Stomach smooth muscle (tissue), 2 donors: ENCODE data around the gene FXYD6.

ENCODE experiments used
- H3K27ac ChIP-seq: one replicate; pipeline ENCODE4 v1.7.0; 2013; ENCODE audit warnings: mild to moderate bottlenecking, low read length, inconsistent platforms
- H3K27me3 ChIP-seq, 2 donors: one replicate each; pipeline ENCODE4 v1.7.0; 2013; ENCODE audit warnings: low read length in 2 of 2; ENCODE audit not compliant: insufficient read depth in 2 of 2, control insufficient read depth in 1 of 2
- H3K36me3 ChIP-seq, 2 donors: one replicate each; pipeline ENCODE4 v1.7.0; 2013; ENCODE audit warnings: low read length in 2 of 2; ENCODE audit not compliant: control insufficient read depth in 2 of 2, insufficient read depth in 2 of 2
- H3K4me1 ChIP-seq: one replicate; pipeline ENCODE4 v1.7.0; 2013; ENCODE audit warnings: low read length; ENCODE audit not compliant: control insufficient read depth, insufficient read depth
- H3K4me3 ChIP-seq, 2 donors: one replicate each; pipeline ENCODE4 v1.7.0; 2013; ENCODE audit warnings: low read length in 2 of 2
- H3K9ac ChIP-seq, 2 donors: one replicate each; pipeline ENCODE4 v1.7.0; 2013; ENCODE audit warnings: low read length in 2 of 2, mild to moderate bottlenecking in 1 of 2
- H3K9me3 ChIP-seq, 2 donors: one replicate each; pipeline ENCODE4 v1.7.0; 2013; ENCODE audit warnings: low read length in 2 of 2; ENCODE audit not compliant: control insufficient read depth in 2 of 2
- donor health status: healthy.
- donor health status: Pancreatic carcinoma.

FXYD6 gene

DNA sequence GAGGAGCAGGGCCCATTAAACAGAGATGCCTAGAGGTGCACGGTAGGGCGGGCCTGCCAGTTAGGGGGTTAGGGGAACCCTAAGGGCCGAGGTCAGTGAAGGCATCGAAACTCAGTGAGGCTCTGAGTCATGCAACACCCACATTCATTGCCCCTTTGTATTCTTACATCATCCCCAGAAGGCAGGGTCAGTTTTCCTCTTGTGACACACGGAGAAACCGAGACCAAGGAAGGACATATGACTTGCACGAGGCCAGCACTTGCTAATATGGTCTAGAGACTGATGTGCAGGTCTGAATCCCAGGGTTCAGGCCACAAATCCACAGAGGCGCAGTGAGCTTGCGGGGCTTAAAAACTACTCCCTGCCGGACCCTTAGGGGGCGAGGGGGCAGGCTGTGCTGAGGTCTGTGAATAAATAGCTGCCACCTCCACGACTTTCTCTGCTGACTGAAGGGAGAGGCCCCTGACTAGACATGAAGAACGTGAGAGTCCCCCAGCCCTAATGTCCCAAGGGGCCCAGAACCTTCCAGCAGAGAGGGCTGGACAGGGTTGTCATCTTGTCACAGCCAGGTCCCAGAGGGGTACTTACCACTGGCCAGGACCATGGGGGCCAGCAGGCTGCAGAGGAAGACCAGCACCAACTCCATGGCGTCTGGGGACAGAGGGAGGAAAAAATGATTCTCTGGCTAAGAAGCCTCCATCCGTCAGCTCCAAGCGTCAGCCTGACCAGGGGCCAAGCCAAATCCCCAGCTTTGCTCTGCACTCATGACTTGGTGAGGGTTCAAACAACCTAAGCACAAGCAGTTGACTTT, 34.1 kb downstream of the FXYD6 start:
- Histone ChIP-seq H3K36me3 (peaks cover 27 to 36% of the 10 kb centered on the region in 2 donors), H3K4me1 (peaks cover 12% of the 10 kb centered on the region)

DNA sequence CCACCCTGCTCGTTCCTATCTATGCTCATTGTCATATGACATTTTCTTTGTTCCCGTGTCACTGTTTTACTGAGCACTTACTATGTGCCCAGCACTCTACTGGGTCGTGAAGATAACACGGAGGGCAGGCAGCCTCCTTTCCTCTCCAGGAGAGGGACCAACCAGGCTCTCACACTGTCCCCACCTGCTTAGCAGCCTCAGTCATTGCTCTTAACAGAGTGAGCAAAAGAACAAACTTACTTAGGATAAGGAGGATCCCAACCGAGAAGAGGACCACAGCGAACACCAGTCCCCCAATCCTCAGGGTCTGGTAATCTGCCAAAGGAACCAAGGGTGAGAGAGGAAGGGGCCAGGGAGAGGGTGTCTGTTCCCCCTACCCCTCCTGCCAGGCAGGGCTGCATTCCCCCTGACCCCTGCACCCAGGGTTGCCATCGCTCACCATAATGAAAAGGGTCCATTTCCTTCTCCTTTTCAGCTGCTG, 34.9 kb downstream of the FXYD6 start:
- H3K9ac ChIP-seq, result no peak overlapping the region
- H3K4me3 ChIP-seq, result no peak overlapping the region
- peaks cover 27 to 40% of the 10 kb centered on the region in 2 donors for H3K36me3 ChIP-seq
- H3K9me3 ChIP-seq, result no peaks in the 10 kb centered on the region
- H3K4me1 ChIP-seq, result peaks cover 12% of the 10 kb centered on the region
- no peak overlapping the region for H3K27ac ChIP-seq
- H3K27me3 ChIP-seq, result no peaks in the 10 kb centered on the region

More for the DNA sequence above, 34.1 kb downstream of the FXYD6 start:
- Histone ChIP-seq H3K27me3 (no peaks in the 10 kb centered on the region), H3K9ac (no peak overlapping the region), H3K27ac (no peak overlapping the region), H3K4me3 (no peak overlapping the region), H3K9me3 (no peaks in the 10 kb centered on the region)

DNA sequence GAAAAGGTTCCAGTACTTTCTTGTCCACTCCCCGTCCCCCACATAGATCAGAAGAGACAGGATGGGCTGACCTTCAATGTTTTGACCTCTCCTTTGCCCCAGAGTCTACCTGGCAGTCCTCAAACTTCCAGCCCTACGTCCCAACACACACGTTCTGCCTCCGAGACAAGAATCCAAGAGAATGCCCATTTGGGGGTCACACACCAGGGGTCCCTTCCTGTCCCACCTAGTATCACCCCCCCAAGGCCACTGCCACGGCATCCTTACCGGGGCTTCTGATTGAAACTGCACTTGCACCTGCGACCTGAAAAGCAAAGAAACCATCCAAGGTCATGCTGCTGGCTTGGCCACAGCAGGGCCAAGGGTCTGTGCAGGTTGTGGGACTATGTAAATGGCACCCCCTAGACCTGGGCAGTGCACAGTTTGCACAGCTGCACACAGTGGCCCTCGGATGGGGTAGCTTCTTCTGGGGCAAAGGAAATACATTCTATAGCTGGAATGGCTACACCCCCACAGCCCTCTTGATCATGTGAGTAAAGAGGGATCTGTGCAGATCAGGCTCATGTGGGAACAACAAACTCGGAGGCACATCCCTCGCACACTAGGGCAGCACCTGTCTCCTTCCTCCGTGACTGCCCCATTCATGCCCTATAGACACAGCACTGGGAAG, 35.4 kb downstream of the FXYD6 start:
- Histone ChIP-seq H3K36me3 (peaks cover 27 to 40% of the 10 kb centered on the region in 2 donors), H3K4me3 (no peak overlapping the region), H3K27me3 (no peaks in the 10 kb centered on the region), H3K9ac (no peak overlapping the region), H3K9me3 (no peaks in the 10 kb centered on the region), H3K4me1 (peaks cover 12% of the 10 kb centered on the region), H3K27ac (no peak overlapping the region)

DNA sequence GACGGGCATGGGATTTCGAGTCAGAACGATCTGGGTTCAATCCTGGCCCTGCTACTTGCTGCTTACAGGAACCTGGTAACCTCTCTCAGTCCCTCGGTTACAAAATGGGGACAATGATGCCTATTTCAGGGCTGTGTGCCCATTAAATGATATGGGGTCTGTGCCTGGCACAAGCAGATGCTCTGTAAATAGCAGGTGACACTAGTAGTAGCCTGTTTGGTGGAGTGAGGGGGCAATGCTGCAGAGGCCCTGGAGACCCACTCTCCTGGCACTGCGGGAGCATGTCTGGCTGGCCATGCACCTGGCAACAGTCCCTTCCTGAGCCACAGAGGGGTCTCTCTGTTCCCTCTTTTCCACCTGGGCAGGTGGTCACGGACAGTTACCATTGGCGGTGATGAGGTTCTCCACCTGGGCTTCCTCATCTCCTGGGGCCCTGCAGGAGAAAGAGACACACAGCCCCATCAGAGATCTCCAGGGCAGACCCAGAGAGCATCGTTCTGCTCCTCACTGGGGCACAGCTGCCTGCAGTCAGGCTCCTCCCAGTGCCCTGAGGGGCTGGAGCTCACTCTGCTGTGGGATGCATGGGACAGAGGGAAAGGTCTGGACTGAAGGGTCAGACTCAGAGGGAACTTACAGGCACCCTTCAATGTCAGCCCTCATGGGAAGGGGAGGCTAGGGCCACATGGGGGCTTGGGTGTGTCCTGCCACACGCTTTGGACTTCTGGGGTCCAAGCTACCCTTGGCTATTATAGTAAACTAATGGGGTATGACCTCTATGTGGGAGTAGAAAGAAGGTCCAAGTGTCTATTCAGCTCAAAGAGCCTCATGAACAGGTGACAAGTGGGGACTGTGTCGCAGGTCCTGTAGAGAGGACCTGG, 36.3 kb downstream of the FXYD6 start:
- no peak overlapping the region for H3K9ac ChIP-seq
- no peak overlapping the region for H3K27ac ChIP-seq
- no peaks in the 10 kb centered on the region for H3K27me3 ChIP-seq
- no peaks in the 10 kb centered on the region for H3K9me3 ChIP-seq
- peaks cover 31 to 44% of the 10 kb centered on the region in 2 donors for H3K36me3 ChIP-seq
- no peak overlapping the region for H3K4me3 ChIP-seq
- peaks cover 12% of the 10 kb centered on the region for H3K4me1 ChIP-seq

DNA sequence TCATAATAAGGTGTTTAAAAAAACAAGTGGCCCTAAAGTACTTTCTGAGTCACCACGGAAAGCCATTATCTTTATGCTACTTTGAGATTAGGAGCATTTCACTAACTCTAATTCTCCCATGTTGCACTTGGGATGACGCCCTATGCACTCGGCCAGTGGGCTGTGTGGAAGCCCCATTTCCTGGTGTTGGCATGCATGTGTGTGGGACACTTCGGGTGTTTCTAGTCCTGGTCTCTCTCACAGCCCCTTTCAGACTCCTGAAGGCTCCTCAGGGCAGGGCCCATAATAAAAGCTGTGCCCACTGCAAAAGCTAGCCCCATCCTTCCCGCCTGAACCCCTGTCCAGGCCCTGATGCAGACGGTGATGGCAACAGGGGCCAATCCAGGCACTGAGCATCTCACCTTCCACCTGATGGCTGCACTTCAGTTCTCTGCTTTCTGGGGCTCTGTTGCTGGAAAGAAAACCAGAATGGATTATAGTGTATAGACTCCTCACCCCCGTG, 37.0 kb downstream of the FXYD6 start:
- Histone ChIP-seq H3K27ac (no peak overlapping the region), H3K36me3 (peaks cover 34 to 47% of the 10 kb centered on the region in 2 donors), H3K4me1 (peaks cover 12% of the 10 kb centered on the region)

DNA sequence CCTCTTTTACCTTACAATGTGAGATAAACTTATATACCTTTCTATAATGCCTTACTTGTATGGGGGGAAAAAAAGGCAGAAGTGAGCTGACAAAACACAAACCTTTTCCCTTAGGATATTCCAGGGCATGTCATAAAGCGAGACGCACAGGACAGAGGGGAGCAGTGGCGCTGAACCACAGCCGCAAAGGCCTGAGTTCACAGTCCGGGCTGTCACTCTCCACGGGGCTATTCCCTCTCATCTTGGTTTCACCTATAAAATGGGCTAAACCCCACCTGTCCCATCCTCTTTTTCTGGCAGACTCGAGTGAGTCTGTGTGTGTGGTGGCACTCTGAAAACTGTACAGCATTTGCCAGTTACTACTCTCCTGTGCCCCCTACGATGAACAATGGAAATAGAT, 37.6 kb downstream of the FXYD6 start:
- Histone ChIP-seq H3K27me3 (no peaks in the 10 kb centered on the region), H3K36me3 (peaks cover 34 to 52% of the 10 kb centered on the region in 2 donors), H3K27ac (no peak overlapping the region), H3K4me1 (peaks cover 11% of the 10 kb centered on the region), H3K9me3 (no peaks in the 10 kb centered on the region), H3K4me3 (no peak overlapping the region), H3K9ac (no peak overlapping the region)

More for the DNA sequence above, 37.0 kb downstream of the FXYD6 start:
- Histone ChIP-seq H3K9me3 (no peaks in the 10 kb centered on the region), H3K9ac (no peak overlapping the region), H3K4me3 (no peak overlapping the region), H3K27me3 (no peaks in the 10 kb centered on the region)

DNA sequence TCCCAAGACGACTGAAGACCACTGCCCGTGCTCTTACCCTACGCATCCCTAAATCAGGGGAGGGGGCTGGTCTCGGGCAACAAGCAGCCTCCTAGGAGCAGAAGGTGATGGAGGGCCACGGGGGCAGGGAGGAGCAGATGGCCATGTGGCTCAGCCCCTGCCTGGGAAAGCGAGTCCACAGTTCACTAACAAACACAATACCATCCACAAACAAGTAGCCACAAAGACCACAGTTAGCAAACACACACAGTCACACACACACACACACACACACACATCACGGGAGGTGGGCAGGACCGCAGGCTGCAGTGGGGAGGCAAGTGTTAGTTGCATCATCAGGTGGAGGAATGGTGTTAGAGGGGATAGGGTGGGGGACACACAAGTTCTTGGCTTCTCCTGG, 38.7 kb downstream of the FXYD6 start:
- H3K9ac ChIP-seq, result no peak overlapping the region
- no peak overlapping the region for H3K27ac ChIP-seq
- H3K9me3 ChIP-seq, result no peaks in the 10 kb centered on the region
- H3K36me3 ChIP-seq, result peaks cover 34 to 52% of the 10 kb centered on the region in 2 donors
- no peak overlapping the region for H3K4me3 ChIP-seq
- H3K27me3 ChIP-seq, result peaks cover 0 to 3% of the 10 kb centered on the region in 2 donors
- H3K4me1 ChIP-seq, result peaks cover 9% of the 10 kb centered on the region

DNA sequence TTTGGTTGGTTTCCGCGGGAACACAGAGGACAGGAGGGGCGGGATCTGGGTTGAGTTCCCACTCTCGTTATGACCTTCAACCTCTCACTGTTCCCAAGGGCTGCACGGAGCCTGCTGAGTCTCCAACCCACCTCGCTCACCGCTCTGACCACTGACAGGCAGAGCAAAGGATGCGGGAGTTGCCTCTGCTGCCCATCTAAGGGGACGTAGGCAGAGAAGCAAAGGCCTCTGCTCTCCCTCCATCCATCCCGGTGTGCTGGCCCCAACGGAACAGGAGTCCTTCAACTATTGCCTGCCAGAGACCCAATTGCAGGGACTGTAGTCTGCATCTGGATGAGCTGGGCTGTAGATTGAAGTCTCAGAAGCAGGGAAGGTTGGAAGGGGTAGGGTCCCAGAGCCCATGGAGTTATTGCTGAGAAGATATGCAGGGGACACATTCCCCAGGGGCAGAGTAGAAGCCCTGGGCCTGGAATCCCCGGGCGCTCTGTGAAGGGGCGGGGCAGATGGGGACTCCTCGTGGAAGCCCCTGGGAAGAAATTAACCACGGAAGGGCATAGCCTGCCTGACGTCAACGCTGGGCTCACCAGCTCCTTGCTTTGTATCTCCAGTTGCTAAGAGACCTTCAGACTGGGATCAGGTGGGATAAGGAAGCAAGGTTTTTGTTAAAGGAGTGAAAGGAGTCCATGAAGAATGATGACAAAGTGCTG, 39.2 kb downstream of the FXYD6 start:
- peaks cover 0 to 3% of the 10 kb centered on the region in 2 donors for H3K27me3 ChIP-seq
- H3K9ac ChIP-seq, result no peak overlapping the region
- peaks cover 9% of the 10 kb centered on the region for H3K4me1 ChIP-seq
- peaks cover 34 to 51% of the 10 kb centered on the region in 2 donors for H3K36me3 ChIP-seq
- H3K9me3 ChIP-seq, result no peaks in the 10 kb centered on the region
- H3K4me3 ChIP-seq, result no peak overlapping the region
- H3K27ac ChIP-seq, result no peak overlapping the region

DNA sequence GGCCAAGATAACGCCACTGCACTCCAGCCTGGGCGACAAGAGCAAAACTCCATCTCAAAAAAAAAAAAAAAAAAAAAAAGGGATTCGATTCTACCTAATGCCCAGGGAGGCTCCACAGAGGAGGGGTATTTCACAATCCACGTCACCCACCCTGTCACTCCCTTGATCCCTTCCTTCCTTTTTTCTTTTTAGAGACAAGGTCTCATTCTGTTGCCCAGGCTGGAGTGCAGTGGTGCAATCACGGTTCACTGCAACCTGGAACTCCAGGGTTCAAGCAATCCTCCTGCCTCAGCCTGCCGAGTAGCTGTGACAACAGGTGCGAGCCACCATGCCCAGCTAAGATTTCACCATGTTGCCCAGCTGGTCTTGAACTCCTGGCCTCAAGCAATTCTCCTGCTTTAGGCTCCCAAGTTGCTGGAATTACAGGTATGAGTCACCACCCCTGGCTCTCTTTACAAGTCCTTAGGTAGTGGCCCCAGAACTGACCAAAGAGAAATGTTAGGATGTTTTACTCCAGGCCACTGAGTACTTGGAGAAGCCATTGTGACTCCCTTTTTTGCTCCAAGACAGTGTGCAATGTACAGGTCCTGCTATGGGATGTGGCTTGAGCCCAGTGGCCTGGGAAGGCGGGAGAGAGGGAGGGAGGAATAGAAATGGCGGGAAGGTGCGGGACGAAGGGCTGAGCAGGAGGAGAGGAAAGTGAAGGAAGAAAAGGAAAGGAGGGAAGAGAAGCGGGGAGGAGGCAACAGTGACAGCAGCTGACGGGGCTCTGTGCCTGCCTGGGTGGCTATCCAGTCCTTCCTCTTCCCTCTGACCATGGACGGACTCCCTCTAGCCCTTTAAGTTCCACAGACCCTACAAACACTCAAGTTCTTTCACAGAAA, 40.1 kb downstream of the FXYD6 start:
- Histone ChIP-seq H3K9ac (no peak overlapping the region), H3K9me3 (no peaks in the 10 kb centered on the region), H3K4me1 (peaks cover 6% of the 10 kb centered on the region), H3K27me3 (peaks cover 0 to 7% of the 10 kb centered on the region in 2 donors), H3K27ac (no peak overlapping the region), H3K36me3 (peaks cover 28 to 45% of the 10 kb centered on the region in 2 donors), H3K4me3 (no peak overlapping the region)
